Activated CD8-positive, alpha-beta T cell treated with anti-CD3 and anti-CD28 coated beads for 36 hours (primary cell): ENCODE data around the gene SPTBN1. TPM values are rescaled to one million over a fixed set of nuclear protein-coding genes. Genes with fewer than 3 reads are reported as not detected.

Experiments used
- ATAC-seq: fragments of 200-7000 bp; cut with Tn5 transposase; one replicate; pipeline ENCODE4 v1.10.0; 2021; ENCODE audit warnings: mild to moderate bottlenecking, moderate library complexity
- CTCF ChIA-PET: fragments of 350-600 bp; sonication (Branson Sonifier 250); formaldehyde crosslinking; loops from one replicate; lab custom pipeline; 2021; ENCODE audit warnings: antibody characterized with exemption; lab: Charles Lee
- POLR2A ChIA-PET: fragments of 350-600 bp; sonication (Branson Sonifier 250); formaldehyde crosslinking; loops from one replicate; lab custom pipeline; 2021; ENCODE audit warnings: antibody characterized with exemption; lab: Charles Lee
- DNase-seq: peaks from one replicate; pipeline ENCODE4 v3.0.0-alpha.2; 2020
- H3K27ac Mint-ChIP-seq: one replicate; pipeline ENCODE4 v1.8.0; 2021; ENCODE audit warnings: mild to moderate bottlenecking, mixed read lengths
- H3K27me3 Mint-ChIP-seq: one replicate; pipeline ENCODE4 v1.8.0; 2021; ENCODE audit warnings: mixed read lengths
- H3K36me3 Mint-ChIP-seq: one replicate; pipeline ENCODE4 v1.8.0; 2021; ENCODE audit warnings: low read depth, mixed read lengths
- H3K4me1 Mint-ChIP-seq: one replicate; pipeline ENCODE4 v1.8.0; 2021; ENCODE audit warnings: low read depth, mixed read lengths
- H3K4me3 Mint-ChIP-seq: one replicate; pipeline ENCODE4 v1.8.0; 2021; ENCODE audit warnings: mild to moderate bottlenecking, moderate library complexity, mixed read lengths
- H3K9me3 Mint-ChIP-seq: one replicate; pipeline ENCODE4 v1.8.0; 2021; ENCODE audit warnings: mixed read lengths
- CTCF ChIP-seq: fragments of 200-600 bp; IDR thresholded peaks from one replicate; pipeline ENCODE4 v1.8.0; 2022; ENCODE audit warnings: antibody characterized with exemption, mild to moderate bottlenecking
- intact Hi-C: fragments of 100-400 bp; cut with micrococcal nuclease; formaldehyde crosslinking; loops from one replicate; pipeline ENCODE4 v1.10.0; 2022
- total RNA-seq, 2 experiments: library from RNA; stranded (reverse); gene quantifications; one replicate each; pipeline ENCODE4 v1.2.3, GENCODE V29; 2021

SPTBN1 gene
- total RNA-seq, 2 experiments from 2014 or later: 91.8 to 91.9 TPM

DNA sequence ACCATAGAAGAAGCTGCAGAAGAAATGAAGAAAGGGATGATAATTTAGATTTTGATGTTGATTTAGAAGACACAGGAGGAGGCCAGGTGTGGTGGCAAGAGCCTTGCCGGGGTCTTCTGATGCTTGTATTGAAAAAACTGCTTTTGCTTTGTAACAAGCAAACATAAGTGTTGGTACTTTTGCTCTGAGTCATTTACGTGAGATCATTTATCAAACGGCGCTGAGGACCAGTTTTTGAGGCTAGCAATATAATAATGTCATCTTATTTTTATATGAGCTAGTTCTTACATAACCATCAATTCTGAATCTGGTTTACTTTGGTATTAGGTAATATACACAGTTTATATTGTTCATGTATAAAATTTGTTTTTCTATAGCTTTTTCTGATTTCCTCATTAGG, 30.6 kb downstream of the SPTBN1 start:
- Mint-ChIP-seq H3K9me3 (no peaks in the 10 kb centered on the region), H3K36me3 (no peaks in the 10 kb centered on the region), H3K4me1 (no peaks in the 10 kb centered on the region), H3K27me3 (peaks cover 5% of the 10 kb centered on the region), H3K4me3 (no peak overlapping the region), H3K27ac (no peak overlapping the region)
- intact Hi-C loops: no loop called here
- POLR2A ChIA-PET: no interaction called here
- CTCF ChIA-PET: no interaction called here
- DNase-seq (no peak), ATAC-seq (no peak)
- TF ChIP-seq CTCF: no peak

- ATAC-seq (no peak), DNase-seq (no peak)
- Mint-ChIP-seq H3K4me3 (no peak overlapping the region), H3K9me3 (no peaks in the 10 kb centered on the region), H3K36me3 (no peaks in the 10 kb centered on the region), H3K4me1 (no peaks in the 10 kb centered on the region), H3K27ac (no peak overlapping the region), H3K27me3 (peaks cover 11% of the 10 kb centered on the region)
- ChIA-PET POLR2A (no interaction called here), CTCF (interaction anchor here (0.9 to 1.3 kb wide), 2 partner anchors 11 to 149 kb away, joined by 3 to 4 read pairs; no protein-coding TSS in a partner anchor)
- intact Hi-C loops: no loop called here
- TF ChIP-seq CTCF: no peak
Measured at GRCh38 chr2:54490863-54491262, 34.7 kb downstream of the SPTBN1 start.

DNA sequence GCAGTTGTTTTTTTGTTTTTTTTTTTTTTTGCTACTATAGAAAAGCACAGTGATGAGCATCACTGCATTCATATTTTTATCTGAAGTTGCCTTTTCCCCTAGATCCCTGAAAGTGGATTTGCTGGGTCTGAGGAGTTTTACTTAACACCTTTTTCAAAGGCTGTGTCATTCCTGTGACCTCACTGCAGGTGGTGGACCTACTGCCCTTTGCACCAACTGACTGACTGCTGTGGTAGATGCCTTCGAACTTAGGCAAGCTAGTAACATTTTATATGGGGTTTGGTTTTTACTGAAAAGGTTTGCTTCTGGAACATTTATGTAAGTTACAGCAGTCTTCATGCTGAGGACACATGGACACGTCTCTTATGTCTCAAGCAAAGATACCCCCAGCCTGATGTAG, 36.2 kb downstream of the SPTBN1 start:
- ATAC-seq: no peak
- no peak overlapping the region for H3K4me3 Mint-ChIP-seq

DNA sequence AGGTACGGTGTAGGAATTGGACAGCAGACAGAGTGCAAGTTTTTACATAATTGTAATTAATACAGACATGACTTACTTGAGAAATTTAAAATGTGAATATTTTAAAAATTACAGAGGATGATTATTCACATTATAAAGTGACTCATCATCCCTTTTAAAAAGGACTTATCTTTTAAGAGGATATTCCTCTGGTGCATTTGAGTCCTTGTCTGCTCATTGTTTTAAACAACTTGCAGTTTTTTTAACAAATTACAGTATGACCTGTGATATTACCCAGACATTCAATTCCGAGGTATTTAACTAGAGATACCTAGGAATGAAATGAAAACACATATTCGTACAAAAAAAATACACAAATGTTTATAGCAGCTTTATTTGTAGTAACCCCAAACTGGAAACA, 38.0 kb downstream of the SPTBN1 start:
- no peak for TF ChIP-seq CTCF
- no peaks in the 10 kb centered on the region for H3K4me1 Mint-ChIP-seq
- H3K9me3 Mint-ChIP-seq: no peaks in the 10 kb centered on the region
- POLR2A ChIA-PET: no interaction called here
- peaks cover 12% of the 10 kb centered on the region for H3K27me3 Mint-ChIP-seq
- no peak overlapping the region for H3K4me3 Mint-ChIP-seq
- H3K36me3 Mint-ChIP-seq: no peaks in the 10 kb centered on the region
- no peak for ATAC-seq
- CTCF ChIA-PET: no interaction called here
- DNase-seq: no peak
- intact Hi-C loops: no loop called here
- no peak overlapping the region for H3K27ac Mint-ChIP-seq

More for the DNA sequence above, 36.2 kb downstream of the SPTBN1 start:
- Mint-ChIP-seq H3K27ac (no peak overlapping the region), H3K9me3 (no peaks in the 10 kb centered on the region), H3K36me3 (no peaks in the 10 kb centered on the region), H3K27me3 (peaks cover 11% of the 10 kb centered on the region), H3K4me1 (no peaks in the 10 kb centered on the region)
- no peak for DNase-seq
- ChIA-PET POLR2A (no interaction called here), CTCF (no interaction called here)
- TF ChIP-seq CTCF: no peak
- intact Hi-C loops: no loop called here

GRCh38 chr2:54496920-54497319, 40.8 kb downstream of the SPTBN1 start:
- TF ChIP-seq CTCF: no peak
- intact Hi-C loops: no loop called here
- Mint-ChIP-seq H3K4me1 (no peaks in the 10 kb centered on the region), H3K36me3 (no peaks in the 10 kb centered on the region), H3K4me3 (no peak overlapping the region), H3K27me3 (peaks cover 9% of the 10 kb centered on the region), H3K9me3 (no peaks in the 10 kb centered on the region), H3K27ac (no peak overlapping the region)
- DNase-seq (no peak), ATAC-seq (no peak)
- POLR2A ChIA-PET: no interaction called here
- CTCF ChIA-PET: interaction anchor here (0.7 to 0.8 kb wide), 2 partner anchors 128 to 390 kb away, joined by 3 read pairs; no protein-coding TSS in a partner anchor
